Loucy (cell line): ENCODE data around the gene KCMF1.

Experiments used
- H2AFZ ChIP-seq: fragments of 200-600 bp; sonication (generic); 2 replicates; pipeline ENCODE4 v1.6.0; 2016; ENCODE audit warnings: antibody characterized with exemption, mild to moderate bottlenecking, low read length, moderate library complexity
- H3F3A ChIP-seq: fragments of 200-600 bp; 2 replicates; pipeline ENCODE4 v1.6.0; 2016; ENCODE audit warnings: antibody characterized with exemption, low read depth, mild to moderate bottlenecking
- H3K27me3 ChIP-seq: fragments of 200-600 bp; sonication (generic); 2 replicates; pipeline ENCODE4 v1.6.1; 2014; ENCODE audit warnings: low read length, mild to moderate bottlenecking; ENCODE audit not compliant: insufficient read depth, poor library complexity, severe bottlenecking
- H3K36me3 ChIP-seq: fragments of 200-600 bp; sonication (generic); 2 replicates; pipeline ENCODE4 v1.6.1; 2016; ENCODE audit warnings: low read length; ENCODE audit not compliant: insufficient read depth
- H3K4me1 ChIP-seq: fragments of 200-600 bp; sonication (generic); 2 replicates; pipeline ENCODE4 v1.5.1; 2014; ENCODE audit warnings: low read length, mild to moderate bottlenecking; ENCODE audit not compliant: insufficient read depth, poor library complexity, severe bottlenecking
- H3K4me2 ChIP-seq: fragments of 200-600 bp; sonication (generic); 2 replicates; pipeline ENCODE4 v1.6.0; 2014; ENCODE audit warnings: antibody characterized with exemption, low read length, low read depth, mild to moderate bottlenecking; ENCODE audit not compliant: poor library complexity, severe bottlenecking
- H3K4me3 ChIP-seq: fragments of 200-600 bp; sonication (generic); 2 replicates; pipeline ENCODE4 v1.5.1; 2014; ENCODE audit warnings: low read length, mild to moderate bottlenecking, mixed read lengths; ENCODE audit not compliant: poor library complexity, severe bottlenecking
- H3K79me2 ChIP-seq: fragments of 200-600 bp; sonication (generic); 2 replicates; pipeline ENCODE4 v1.6.1; 2014; ENCODE audit warnings: low read length; ENCODE audit not compliant: insufficient read depth
- H3K9ac ChIP-seq: fragments of 200-600 bp; sonication (generic); 2 replicates; pipeline ENCODE4 v1.6.0; 2014; ENCODE audit warnings: mild to moderate bottlenecking, low read depth, low read length, moderate library complexity; ENCODE audit not compliant: poor library complexity, severe bottlenecking
- H3K9me2 ChIP-seq: fragments of 200-600 bp; sonication (generic); replicated peaks from 2 replicates; pipeline ENCODE4 v1.6.1; 2016; ENCODE audit warnings: low read depth, low read length, mixed read lengths
- H3K9me3 ChIP-seq: fragments of 200-600 bp; sonication (generic); 2 replicates; pipeline ENCODE4 v1.6.1; 2014; ENCODE audit warnings: mild to moderate bottlenecking, antibody characterized with exemption, low read length, low read depth; ENCODE audit not compliant: insufficient read depth
- H4K20me1 ChIP-seq: fragments of 200-600 bp; sonication (generic); 2 replicates; pipeline ENCODE4 v1.6.0; 2014; ENCODE audit warnings: antibody characterized with exemption, low read length, mild to moderate bottlenecking; ENCODE audit not compliant: insufficient read depth, poor library complexity, severe bottlenecking
- CTCF ChIP-seq: fragments of 200-600 bp; sonication (generic); conservative IDR thresholded peaks from 2 replicates; pipeline ENCODE4 v1.5.1; 2014; ENCODE audit warnings: mild to moderate bottlenecking, antibody characterized with exemption, low read length
- EZH2phosphoT487 ChIP-seq: fragments of 200-600 bp; IDR thresholded peaks from 2 replicates; pipeline ENCODE4 v1.6.1; 2018; ENCODE audit warnings: antibody characterized with exemption, mild to moderate bottlenecking, moderate library complexity, borderline replicate concordance

Gene KCMF1

DNA sequence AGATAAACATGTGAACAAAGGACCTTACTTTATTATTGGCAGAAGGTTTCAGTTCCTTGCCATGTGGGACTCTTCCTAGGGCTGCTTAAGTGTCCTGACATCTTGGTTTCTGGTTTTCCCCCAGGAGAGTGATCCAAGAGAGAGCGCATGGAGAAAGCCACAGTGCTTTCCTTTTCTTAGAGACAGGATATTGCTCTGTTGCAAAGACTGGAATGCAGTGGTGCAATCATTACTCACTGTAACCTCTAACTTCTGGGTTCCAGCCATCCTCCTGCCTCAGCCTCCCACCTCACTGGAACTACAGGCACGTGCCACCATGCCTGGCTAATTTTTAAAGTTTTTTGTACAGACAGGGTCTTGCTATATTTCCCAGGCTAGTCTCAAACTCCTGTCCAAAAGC is 124.1 kb downstream of the KCMF1 start:
- no peak overlapping the region for H3K4me2 ChIP-seq
- H2AFZ ChIP-seq, result no peak overlapping the region
- no peak overlapping the region for H3K4me3 ChIP-seq
- no peak for TF ChIP-seq CTCF
- no peak for TF ChIP-seq EZH2phosphoT487
- H4K20me1 ChIP-seq, result no peaks in the 10 kb centered on the region
- H3K4me1 ChIP-seq, result no peaks in the 10 kb centered on the region
- H3K79me2 ChIP-seq, result no peaks in the 10 kb centered on the region
- H3F3A ChIP-seq, result no peaks in the 10 kb centered on the region
- no peaks in the 10 kb centered on the region for H3K9me3 ChIP-seq
- H3K27me3 ChIP-seq, result no peaks in the 10 kb centered on the region
- no peaks in the 10 kb centered on the region for H3K9me2 ChIP-seq
- H3K36me3 ChIP-seq, result no peaks in the 10 kb centered on the region
- no peak overlapping the region for H3K9ac ChIP-seq

DNA sequence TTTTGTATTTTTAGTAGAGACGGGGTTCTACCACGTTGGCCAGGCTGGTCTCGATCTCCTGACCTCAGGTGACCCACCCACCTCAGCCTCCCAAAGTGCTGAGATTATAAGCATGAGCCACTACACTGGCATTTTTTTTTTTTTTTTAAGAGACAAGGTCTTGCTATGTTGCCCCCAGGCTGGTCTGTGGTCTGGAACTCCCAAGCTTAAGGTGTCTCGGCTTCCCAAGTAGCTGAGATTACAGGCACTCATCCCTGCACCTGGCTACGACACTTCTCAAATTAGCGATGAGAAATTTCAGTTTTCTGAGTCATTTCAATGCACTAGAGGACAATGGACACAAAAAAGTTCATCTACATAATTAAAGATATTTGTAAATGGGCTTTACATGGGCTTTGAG is 125.7 kb downstream of the KCMF1 start:
- Histone ChIP-seq H3K4me1 (no peaks in the 10 kb centered on the region), H3K9me2 (no peaks in the 10 kb centered on the region), H3K4me2 (no peak overlapping the region), H3K9me3 (no peaks in the 10 kb centered on the region), H3K9ac (no peak overlapping the region), H2AFZ (no peak overlapping the region), H4K20me1 (no peaks in the 10 kb centered on the region), H3K4me3 (no peak overlapping the region), H3K36me3 (no peaks in the 10 kb centered on the region), H3K27me3 (no peaks in the 10 kb centered on the region), H3F3A (no peaks in the 10 kb centered on the region), H3K79me2 (no peaks in the 10 kb centered on the region)
- no peak for TF ChIP-seq EZH2phosphoT487
- no peak for TF ChIP-seq CTCF

- H2AFZ ChIP-seq, result no peak overlapping the region
- H3K4me1 ChIP-seq, result no peaks in the 10 kb centered on the region
- no peak overlapping the region for H3K4me3 ChIP-seq
- no peaks in the 10 kb centered on the region for H3K79me2 ChIP-seq
- H3K36me3 ChIP-seq, result no peaks in the 10 kb centered on the region
- no peaks in the 10 kb centered on the region for H4K20me1 ChIP-seq
- H3K4me2 ChIP-seq, result no peak overlapping the region
- no peak overlapping the region for H3K9ac ChIP-seq
- no peaks in the 10 kb centered on the region for H3K9me3 ChIP-seq
- no peak for TF ChIP-seq CTCF
- no peak for TF ChIP-seq EZH2phosphoT487
- H3K27me3 ChIP-seq, result no peaks in the 10 kb centered on the region
- H3K9me2 ChIP-seq, result no peaks in the 10 kb centered on the region
- H3F3A ChIP-seq, result no peaks in the 10 kb centered on the region
Measured at GRCh38 chr2:85104228-85104627, 133.3 kb downstream of the KCMF1 start.
